Esophagus squamous epithelium (tissue), 4 donors: ENCODE data around the gene PXT1.

Experiments
- POLR2A ChIP-seq, 4 donors: fragments of 450-650 bp; IDR thresholded peaks; one replicate each; pipeline ENCODE4 v1.6.1; 2017; ENCODE audit warnings: antibody characterized with exemption in 4 of 4, mild to moderate bottlenecking in 4 of 4, moderate library complexity in 3 of 4
- TF ChIP-seq, protein P1 (sequence below), 6 experiments: fragments of 450-650 bp in 4 of 6; fragments of 200-600 bp in 2 of 6; sonication (generic) in 2 of 6; IDR thresholded peaks; one replicate each; pipeline ENCODE4 v1.5.1; 2016 to 2019; ENCODE audit warnings: antibody characterized with exemption in 6 of 6, mild to moderate bottlenecking in 4 of 6, moderate library complexity in 4 of 6

DNA sequence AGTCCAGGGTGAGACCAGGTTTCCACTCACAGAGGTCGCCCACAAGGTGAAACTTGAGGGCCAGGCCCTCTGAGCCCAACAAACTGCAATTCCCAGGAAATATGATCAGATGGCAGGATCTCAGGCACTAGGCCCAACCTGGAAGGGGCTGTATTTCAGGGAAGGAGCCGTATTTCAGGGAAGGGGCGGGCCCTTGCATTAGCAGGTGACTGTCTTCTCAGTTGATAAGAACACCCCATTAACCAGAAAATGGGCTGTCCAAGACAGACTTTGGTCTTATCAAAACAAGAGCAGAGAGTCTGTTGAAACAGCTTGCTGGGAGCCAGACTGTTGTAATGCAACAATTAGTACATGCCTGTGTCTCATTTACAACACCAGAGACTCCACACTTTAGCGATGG lies 95.0 kb downstream of the PXT1 start:
- TF ChIP-seq, protein P1, sequence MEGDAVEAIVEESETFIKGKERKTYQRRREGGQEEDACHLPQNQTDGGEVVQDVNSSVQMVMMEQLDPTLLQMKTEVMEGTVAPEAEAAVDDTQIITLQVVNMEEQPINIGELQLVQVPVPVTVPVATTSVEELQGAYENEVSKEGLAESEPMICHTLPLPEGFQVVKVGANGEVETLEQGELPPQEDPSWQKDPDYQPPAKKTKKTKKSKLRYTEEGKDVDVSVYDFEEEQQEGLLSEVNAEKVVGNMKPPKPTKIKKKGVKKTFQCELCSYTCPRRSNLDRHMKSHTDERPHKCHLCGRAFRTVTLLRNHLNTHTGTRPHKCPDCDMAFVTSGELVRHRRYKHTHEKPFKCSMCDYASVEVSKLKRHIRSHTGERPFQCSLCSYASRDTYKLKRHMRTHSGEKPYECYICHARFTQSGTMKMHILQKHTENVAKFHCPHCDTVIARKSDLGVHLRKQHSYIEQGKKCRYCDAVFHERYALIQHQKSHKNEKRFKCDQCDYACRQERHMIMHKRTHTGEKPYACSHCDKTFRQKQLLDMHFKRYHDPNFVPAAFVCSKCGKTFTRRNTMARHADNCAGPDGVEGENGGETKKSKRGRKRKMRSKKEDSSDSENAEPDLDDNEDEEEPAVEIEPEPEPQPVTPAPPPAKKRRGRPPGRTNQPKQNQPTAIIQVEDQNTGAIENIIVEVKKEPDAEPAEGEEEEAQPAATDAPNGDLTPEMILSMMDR (IDR thresholded peaks at IDR 0.05), result no peak
- no peak for TF ChIP-seq POLR2A (IDR thresholded peaks at IDR 0.05)
